Forelimb muscle (tissue), 1 donor: Measurements from ENCODE around the gene ZNF273. TPM values are rescaled to one million over a fixed set of nuclear protein-coding genes. Genes with fewer than 3 reads are reported as not detected.

Experiments
- DNase-seq: peaks from one replicate; pipeline ENCODE4 v3.0.0-alpha.2; 2013; ENCODE audit warnings: low read depth
- polyA plus RNA-seq: library from polyadenylated mRNA; unstranded; fragments of 120-200 nt; gene quantifications from one replicate; pipeline ENCODE4 v1.2.1, GENCODE V29; 2013; ENCODE audit not compliant: insufficient read length

ZNF273 gene
- polyA plus RNA-seq, 1 donor: 4.5 TPM

DNA sequence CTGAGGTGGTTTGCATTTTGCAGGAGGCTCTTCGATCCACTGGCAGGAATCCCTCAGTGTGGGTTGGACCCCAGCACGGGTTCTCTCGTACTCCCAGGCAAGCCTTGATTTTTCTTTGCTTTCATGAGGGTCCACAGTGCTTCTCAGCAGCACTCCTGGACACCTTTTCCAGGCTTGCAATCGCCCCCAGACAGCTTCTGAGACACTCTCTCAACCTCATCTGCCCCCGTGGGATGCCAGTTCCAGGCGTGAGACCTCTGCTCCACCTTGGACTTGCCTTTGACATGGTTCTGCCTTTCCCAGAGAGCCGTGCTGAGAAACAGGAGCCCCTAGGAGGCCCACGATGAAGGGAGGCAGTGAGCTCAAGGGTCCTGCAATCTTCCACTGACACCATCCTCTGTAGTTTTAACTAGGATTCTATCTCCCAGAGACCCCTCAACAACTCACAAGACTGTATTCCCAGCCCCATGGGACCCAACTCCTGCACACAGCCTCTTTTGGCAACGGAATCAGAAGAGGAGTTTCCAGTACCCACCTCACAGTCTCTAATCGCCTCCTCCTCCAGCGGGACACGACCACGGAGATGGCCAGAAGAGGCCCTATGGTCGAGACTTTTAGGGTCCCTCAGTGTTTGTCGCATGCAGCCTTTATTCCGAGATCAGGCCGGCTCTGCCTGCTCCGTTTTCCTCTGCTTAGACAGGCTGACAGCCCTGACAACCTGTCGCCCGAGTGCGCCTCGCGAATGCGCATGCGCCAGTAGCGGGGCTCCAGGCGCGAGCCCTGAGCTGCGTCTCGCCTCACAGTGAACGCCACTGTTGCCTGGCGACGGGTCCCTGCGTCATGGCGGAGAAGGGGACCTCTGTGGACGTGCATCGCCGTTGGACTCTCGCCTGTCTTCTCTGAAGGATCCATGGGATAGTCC lies 26.0 kb upstream of the ZNF273 start:
- no peak for DNase-seq

DNA sequence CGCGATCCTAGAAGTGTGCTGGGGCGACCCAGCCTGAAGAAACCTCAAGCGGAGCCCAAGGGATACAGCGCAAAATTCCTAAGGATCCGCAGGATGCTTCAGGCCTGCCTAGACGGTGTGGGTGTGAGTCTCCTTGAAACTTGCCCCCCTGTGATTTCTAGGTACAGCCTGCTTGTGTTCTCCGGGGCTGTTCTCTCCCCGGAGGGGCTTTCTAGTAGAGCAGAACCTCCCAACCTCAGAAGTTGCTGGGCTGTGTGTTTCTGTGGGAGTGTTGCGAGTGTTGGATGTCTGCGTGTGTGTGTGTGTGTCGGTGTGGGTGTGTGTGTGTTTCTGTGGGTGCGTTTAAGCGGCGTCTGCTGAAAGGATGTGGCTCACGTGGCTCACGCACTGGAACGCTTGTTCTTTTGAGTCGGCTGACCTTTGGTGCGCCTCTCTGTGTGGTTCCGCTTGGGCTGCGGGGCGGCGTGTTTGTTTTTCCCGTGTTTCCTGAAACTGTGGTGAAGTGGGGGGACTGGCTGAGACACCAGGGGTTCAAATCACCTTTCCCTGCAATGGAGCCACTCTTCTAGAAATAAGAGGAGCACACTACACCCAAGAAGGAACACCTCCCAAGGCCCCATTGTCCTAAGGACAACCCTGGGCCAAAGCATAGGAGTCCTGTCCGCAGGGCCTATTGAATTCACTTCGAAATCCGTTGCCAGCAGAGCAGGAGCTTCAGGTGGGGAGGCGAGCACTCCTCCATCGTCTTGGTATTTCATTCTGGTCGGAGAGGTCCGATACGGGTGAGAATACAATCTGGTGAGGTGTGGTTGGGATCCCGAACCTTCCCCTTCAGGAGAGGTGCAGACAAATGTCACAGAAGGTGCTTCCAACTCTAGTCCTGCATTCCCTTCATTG lies 25.1 kb upstream of the ZNF273 start:
- DNase-seq: no peak

GRCh38 chr7:64878684-64879083 lies 24.4 kb upstream of the ZNF273 start:
- DNase-seq: no peak

GRCh38 chr7:64879086-64879730 lies 23.9 kb upstream of the ZNF273 start:
- no peak for DNase-seq

GRCh38 chr7:64879800-64880199 lies 23.3 kb upstream of the ZNF273 start:
- DNase-seq: no peak

DNA sequence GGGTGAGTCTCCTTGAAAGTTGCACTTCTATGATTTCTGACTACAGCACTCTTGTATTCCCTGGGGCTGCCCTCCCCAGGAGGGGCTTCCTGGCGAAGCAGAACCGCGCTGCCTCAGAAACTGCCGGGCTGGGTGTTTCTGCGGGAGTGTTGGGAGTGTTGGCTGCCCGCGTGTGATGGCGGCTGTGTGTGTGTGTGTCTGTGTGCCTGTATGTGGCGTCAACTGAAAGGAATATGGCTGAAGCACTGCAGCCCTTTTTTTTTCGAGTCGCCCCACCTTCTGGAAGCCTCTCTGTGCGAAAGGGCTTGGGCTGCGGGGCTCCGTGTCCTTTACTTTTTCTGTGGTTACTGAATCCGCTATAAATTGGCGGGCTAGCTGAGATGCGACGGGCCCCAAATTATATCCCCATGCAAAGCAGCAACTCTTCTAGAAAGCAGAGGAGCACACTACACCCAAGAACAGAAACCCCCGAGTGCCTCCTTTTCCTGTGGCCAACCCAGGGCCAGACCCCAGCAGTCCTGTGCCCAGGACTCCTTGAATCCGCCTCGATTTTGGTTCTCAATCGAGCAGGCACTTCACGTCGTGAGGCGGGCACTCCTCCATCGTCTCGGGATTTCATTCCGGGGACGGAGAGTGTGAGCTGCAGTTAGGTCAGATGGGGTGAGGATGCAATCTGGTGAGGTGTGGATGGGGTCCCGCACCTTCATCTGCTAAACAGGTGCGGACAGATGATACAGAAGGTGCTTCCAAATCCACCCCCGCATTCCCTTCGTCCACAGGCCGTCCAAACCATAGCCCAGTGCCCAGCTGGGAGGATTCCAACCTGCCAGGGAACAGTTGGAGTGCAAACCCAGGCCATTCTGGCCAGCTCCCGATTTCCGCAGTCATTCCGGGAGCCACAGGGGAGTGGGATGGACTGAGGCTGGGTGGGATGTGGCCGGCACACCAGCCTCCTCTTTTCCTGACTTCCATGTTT lies 22.5 kb upstream of the ZNF273 start:
- no peak for DNase-seq

GRCh38 chr7:64881461-64882287 lies 21.4 kb upstream of the ZNF273 start:
- no peak for DNase-seq

DNA sequence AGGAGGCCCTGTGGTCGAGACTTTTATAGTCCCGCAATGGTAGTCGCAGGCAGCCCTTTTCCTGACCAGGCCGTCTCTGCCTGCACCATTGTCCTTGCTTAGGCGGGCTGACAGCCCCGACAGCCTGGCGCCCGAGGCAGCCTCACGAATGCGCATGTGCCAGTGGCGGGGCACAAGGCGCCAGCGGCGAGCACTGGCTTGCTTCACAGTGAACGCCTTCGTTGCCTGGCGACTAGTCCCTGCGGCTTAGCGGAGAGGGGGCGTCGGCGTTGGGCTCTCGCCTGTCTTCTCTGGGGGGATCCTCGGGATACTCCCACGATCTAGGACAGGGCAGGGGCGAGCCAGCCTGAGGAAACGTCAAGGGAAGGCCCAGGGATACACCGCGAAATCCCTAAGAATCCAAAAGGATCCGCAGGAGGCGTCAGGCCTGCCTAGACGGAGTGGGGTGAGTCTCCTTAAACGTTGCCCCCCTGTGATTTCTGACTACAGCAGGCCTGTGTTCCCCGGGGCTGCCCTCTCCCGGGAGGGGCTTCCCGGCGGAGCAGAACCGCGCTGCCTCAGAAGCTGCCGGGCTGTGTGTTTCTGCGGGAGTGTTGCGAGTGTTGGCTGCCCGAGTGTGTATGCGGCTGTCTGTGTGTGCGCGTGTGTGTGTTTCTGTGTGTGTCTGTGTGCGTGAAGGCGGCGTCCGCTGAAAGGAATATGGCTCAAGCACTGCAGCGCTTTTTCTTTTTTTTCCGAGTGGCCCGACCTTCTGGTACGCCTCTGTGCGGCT lies 20.5 kb upstream of the ZNF273 start:
- DNase-seq: no peak

DNA sequence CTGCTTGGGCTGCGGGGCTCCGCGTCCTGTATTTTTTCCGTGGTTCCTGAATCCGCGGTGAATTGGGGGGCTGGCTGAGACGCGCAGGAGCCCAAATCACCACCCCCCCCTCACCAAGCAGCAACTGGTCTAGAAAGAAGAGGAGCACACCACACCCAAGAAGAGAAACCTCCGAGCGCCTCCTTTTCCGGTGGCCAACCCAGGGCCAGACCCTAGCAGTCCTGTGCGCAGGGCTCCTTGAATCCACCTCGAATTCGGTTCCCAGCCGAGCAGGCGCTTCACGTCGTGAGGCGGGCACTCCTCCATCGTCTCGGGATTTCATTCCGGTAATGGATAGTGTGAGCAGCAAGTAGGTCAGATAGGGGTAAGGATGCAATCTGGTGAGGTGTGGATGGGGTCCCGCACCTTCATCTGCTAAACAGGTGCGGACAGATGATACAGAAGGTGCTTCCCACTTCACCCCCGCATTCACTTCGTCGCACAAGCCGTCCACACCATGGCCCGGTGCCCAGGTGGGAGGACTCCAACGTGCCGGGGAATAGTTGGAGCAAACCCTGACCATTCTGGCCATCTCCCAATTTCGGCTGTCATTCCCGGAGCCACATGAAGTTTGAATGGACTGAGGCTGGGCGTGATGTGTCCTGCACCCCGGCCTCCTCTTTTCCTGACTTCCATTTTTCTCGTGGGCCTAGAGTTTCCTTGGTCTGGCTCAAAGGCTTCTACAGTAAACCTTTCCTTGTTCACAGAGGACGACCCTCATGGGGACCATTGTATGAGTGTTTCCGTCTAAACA lies 19.8 kb upstream of the ZNF273 start:
- DNase-seq: no peak

DNA sequence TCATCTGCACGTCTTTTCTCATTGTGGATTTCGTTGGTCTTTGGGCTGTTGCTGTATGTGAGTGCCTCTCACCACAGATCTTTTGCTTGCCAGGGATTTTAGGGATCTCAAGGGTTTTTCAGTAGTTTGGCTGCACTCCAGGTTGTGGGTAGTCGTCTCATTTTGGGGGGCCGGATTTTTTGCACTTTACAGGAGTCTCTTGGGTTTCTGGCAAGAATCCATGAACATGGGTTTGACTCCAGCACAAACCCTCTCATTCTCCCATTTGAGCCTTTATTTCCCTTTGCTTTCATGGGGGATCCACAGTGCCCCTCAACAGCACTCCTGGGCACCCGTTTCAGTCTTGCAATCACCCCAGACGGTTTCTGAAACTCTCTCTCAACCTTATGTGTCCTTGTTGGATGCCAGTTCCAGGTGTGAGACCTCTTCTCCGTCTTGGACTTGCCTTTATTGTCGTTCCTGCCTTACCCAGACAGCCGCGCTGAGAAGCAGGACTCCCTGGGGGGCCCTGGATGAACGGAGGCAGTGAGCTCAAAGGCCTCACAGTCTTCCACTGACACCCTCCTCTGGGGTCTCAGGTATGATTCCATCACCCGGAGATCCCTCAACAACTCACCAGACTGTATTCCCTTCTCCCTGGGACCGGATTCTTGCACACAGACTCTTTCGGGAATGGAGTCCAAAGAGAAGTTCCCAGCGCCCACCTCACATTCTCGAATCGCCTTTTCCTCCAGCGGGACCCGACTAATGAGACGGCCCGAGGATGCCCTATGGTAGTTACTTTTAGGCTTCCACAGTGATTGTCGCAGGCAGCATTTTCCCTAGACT lies 18.8 kb upstream of the ZNF273 start:
- no peak for DNase-seq

DNA sequence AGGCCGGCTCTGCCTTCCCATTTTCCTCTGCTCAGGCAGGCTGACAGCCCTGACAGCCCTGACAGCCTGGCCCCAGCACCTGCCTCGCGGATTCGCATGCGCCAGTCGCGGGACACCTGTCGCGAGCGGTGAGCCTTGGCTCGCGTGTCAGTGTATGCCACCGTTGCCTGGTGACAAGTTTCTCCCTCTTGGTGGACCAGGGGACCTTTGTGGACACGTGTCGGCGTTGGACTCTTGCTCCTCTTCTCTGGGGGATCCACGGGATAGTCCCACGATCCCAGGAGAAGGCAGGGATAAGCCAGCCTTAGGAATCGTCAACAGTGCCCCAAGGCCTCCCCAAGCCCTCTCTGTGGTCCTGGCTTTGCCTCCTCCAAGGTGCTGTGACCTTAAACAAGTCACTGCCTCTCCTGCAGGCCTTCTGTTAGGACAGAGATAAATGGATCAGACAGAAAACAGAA lies 18.1 kb upstream of the ZNF273 start:
- no peak for DNase-seq

DNA sequence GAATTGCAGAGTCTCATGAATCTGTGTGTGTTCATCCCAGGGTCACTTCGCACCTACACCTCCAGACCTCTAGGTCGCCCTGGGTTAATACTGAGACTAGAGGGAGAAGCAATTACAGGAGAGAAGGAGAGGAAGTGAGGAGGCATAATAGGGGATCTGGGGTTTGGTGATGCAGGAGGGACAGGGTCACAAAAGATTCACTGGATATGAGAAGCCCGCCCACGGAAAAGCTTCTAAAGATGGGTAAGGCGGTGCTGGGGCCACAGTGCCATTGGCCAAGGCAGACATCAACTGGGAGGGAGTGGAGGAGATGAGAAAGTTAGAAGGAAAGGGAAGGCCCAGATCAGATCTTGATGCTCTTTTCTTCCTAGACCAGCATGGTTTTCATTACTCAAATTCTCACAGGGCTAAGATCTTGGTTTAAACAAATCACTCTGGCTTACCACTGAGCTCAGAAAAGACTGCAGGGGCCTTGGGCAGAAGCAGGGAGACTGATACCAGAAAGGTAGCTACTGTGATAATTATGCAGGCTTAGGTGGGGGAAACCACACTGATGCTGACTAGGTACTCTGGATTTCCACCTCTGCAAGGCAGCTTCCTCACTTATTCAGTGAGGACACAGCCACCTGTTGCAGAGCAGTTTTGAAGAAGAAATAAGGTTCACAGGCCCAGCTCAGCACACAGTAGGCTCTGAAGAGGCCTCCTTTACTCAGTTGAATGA lies 17.4 kb upstream of the ZNF273 start:
- no peak for DNase-seq

DNA sequence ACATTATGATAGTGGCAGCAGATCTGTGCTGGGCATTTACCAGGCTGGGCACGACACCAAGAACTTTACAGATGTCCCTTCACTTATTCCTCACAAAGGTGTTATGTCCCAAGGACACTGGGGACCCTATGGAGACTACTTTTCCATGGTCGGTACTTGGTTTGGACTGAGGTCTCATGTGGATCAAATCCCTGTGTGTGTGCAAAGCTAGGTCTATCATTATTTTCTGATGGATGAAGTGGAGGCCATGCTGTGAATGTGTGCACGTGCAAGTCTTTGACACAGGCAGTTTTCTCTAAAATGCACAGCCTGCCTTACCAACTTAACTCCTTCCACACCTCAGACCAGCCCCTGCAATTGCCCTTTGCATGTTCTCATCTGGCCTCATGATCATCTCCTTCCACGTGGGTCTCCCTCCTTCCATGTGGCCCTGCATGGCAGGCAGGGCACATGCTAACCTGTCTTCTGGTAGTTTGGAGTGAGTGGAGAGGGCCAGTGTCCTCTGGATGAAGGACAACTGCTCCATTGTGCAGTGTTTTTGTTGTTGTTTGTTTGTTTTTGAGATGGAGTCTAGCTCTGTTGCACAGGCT lies 16.0 kb upstream of the ZNF273 start:
- no peak for DNase-seq

DNA sequence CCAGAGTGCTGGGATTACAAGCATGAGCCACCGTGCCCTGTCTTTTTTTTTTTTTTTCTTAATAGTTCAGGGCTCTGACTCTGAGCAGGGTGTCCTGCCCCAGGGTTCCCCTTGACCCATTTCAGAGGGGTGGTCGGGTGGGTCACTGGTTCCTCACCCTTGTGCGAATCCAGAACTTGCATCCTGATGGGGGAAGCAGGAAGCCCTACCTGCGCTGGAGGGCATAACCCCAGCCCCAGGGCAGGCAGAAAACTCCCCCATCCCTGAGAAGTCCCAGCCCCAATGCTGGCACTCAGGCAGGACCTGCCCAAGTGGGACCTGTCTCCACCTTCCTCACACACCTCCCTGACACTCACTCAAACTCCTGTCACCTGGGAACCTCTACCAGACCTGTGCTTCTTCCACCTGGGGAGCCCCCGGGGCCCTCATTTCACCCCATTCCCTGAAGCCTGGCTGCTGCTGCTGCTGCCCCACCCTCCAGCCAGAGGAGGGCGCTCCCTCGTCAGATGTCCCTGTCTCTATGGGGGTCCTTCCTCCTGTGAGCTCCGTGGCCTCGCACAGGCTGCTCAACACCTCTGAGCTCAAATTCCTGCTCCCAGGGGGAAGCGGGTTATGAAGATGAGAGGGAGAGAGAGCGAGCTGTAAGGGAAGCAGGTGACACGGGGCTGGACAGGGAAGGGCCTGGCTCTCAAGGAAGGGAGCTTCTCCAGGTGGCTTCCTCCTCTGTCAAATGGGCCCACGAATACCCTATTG lies 15.1 kb upstream of the ZNF273 start:
- DNase-seq: no peak

DNA sequence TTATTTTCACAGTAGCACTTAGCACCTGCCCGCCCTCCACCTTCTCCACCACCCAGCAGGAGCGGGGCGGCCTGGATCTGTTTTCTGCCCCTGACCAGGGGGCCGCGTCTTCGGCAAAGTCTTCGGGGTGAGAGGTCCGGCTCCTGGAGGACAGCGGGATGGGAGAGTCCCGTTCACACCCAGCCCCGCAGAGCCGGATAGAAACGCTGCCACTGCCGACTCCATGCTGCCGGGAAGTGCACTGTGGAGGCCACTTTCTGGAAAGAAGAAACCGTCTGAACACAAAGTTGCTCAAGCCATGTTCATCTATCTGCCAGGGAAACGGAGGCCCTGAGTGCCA lies 14.5 kb upstream of the ZNF273 start:
- no peak for DNase-seq
